GM12878 (cell line): ENCODE measurements around the gene SF3B2. TPM values are rescaled to one million over a fixed set of nuclear protein-coding genes. Genes with fewer than 3 reads are reported as not detected.
A peak's percentile ranks its signal among the peaks of the same experiment; 100 is the strongest.

Source experiments
- ATAC-seq: fragments of 200-7000 bp; cut with Tn5 transposase; 3 replicates; pipeline ENCODE4 v1.9.1; 2020; ENCODE audit warnings: mild to moderate bottlenecking, moderate library complexity
- BruUV-seq: library from RNA; stranded (reverse); fragments of 400-500 nt; replicated peaks from 2 replicates; lab custom pipeline; 2021; lab: Mats Ljungman, UMichigan
- CTCF ChIA-PET: fragments of 300-600 bp; sonication (Branson Sonifier 250); formaldehyde crosslinking; extraction: SDS; loops from one replicate; lab custom pipeline; 2021; ENCODE audit warnings: inconsistent platforms; lab: Yijun Ruan, JAX
- POLR2A ChIA-PET: fragments of 350-600 bp; formaldehyde crosslinking; extraction: SDS; loops from one replicate; lab custom pipeline; 2021; ENCODE audit warnings: inconsistent platforms; lab: Charles Lee
- RAD21 ChIA-PET: fragments of 300-600 bp; sonication (Branson Sonifier 250); formaldehyde crosslinking; loops from one replicate; lab custom pipeline; 2023; ENCODE audit warnings: antibody characterized with exemption; ENCODE audit not compliant: unreplicated experiment; lab: Charles Lee
- SMC1A ChIA-PET: fragments of 300-600 bp; sonication (Branson Sonifier 250); formaldehyde crosslinking; loops from one replicate; lab custom pipeline; 2023; ENCODE audit not compliant: unreplicated experiment, uncharacterized antibody; lab: Charles Lee
- DNase-seq: peaks from one replicate; pipeline ENCODE4 v3.0.0-alpha.2; 2011; ENCODE audit warnings: low read depth, low spot score
- FAIRE-seq: peaks from 3 replicates; lab custom pipeline; 2011; peaks lifted over from hg19 to GRCh38; lab: Jason Lieb, UNC
- H2AFZ ChIP-seq: 2 replicates; pipeline ENCODE4 v1.6.0; 2011; ENCODE audit warnings: low read depth, low read length, control low read depth; ENCODE audit not compliant: control insufficient read depth
- H3K27ac ChIP-seq: 2 replicates; pipeline ENCODE4 v1.5.1; 2011; ENCODE audit warnings: control low read depth; ENCODE audit not compliant: control insufficient read depth, insufficient read depth
- H3K27me3 ChIP-seq, 2 experiments: replicated peaks in 1 of 2; 2 replicates each; pipeline versions ENCODE4 v1.6.0 to v1.6.1; 2011; ENCODE audit warnings: low read length in 1 of 2; ENCODE audit not compliant: control insufficient read depth in 2 of 2, insufficient read depth in 2 of 2
- H3K36me3 ChIP-seq, 2 experiments: 2 replicates each; pipeline ENCODE4 v1.5.1; 2011; ENCODE audit warnings: low read length in 1 of 2; ENCODE audit not compliant: control insufficient read depth in 2 of 2, insufficient read depth in 2 of 2
- H3K4me1 ChIP-seq: 2 replicates; pipeline ENCODE4 v1.6.1; 2011; ENCODE audit warnings: mild to moderate bottlenecking, low read length, moderate library complexity, mixed read lengths; ENCODE audit not compliant: control insufficient read depth, insufficient read depth
- H3K4me2 ChIP-seq: 2 replicates; pipeline ENCODE4 v1.6.0; 2011; ENCODE audit warnings: control low read depth; ENCODE audit not compliant: control insufficient read depth, insufficient read depth
- H3K4me3 ChIP-seq: fragments of 200-600 bp; sonication (generic); 2 replicates; pipeline ENCODE4 v1.5.1; 2016
- H3K79me2 ChIP-seq: 2 replicates; pipeline ENCODE4 v1.6.0; 2011; ENCODE audit warnings: low read length; ENCODE audit not compliant: control insufficient read depth, insufficient read depth
- H3K9ac ChIP-seq: 2 replicates; pipeline ENCODE4 v1.8.0; 2011; ENCODE audit warnings: low read length, control low read depth, mixed read lengths; ENCODE audit not compliant: control insufficient read depth, insufficient read depth
- H3K9me3 ChIP-seq: replicated peaks from 3 replicates; pipeline ENCODE4 v1.5.1; 2011; ENCODE audit warnings: mild to moderate bottlenecking, low read length; ENCODE audit not compliant: control insufficient read depth, insufficient read depth
- H4K20me1 ChIP-seq: 2 replicates; pipeline ENCODE4 v1.6.0; 2011; ENCODE audit not compliant: control insufficient read depth, insufficient read depth
- ATF2 ChIP-seq: IDR thresholded peaks from 2 replicates; pipeline ENCODE4 v1.6.1; 2012; ENCODE audit warnings: low read length, inconsistent platforms
- BACH1 ChIP-seq: fragments of 450-650 bp; IDR thresholded peaks from 2 replicates; pipeline ENCODE4 v1.6.1; 2017; ENCODE audit warnings: mild to moderate bottlenecking, borderline replicate concordance
- KLF5 ChIP-seq: fragments of 450-650 bp; IDR thresholded peaks from 2 replicates; pipeline ENCODE4 v1.6.1; 2014; ENCODE audit warnings: mild to moderate bottlenecking; ENCODE audit not compliant: partially characterized antibody
- PBX3 ChIP-seq: IDR thresholded peaks from 2 replicates; pipeline ENCODE4 v1.6.1; 2011; ENCODE audit warnings: mild to moderate bottlenecking, low read depth, low read length, moderate library complexity; ENCODE audit not compliant: insufficient replicate concordance
- PML ChIP-seq: IDR thresholded peaks from 2 replicates; pipeline ENCODE4 v1.6.1; 2012; ENCODE audit warnings: low read length, inconsistent platforms
- RELA ChIP-seq: fragments of 450-650 bp; IDR thresholded peaks from 2 replicates; pipeline ENCODE4 v1.8.0; 2014; ENCODE audit warnings: borderline replicate concordance; ENCODE audit not compliant: partially characterized antibody
- SKIL ChIP-seq: fragments of 450-650 bp; IDR thresholded peaks from 2 replicates; pipeline ENCODE4 v1.6.1; 2017; ENCODE audit warnings: mild to moderate bottlenecking, low read depth, inconsistent platforms; ENCODE audit not compliant: poor library complexity, severe bottlenecking
- STAT3 ChIP-seq: IDR thresholded peaks from 2 replicates; pipeline ENCODE4 v1.6.1; 2011; ENCODE audit warnings: low read depth, low read length, improper control_type of control experiment
- TAF1 ChIP-seq: IDR thresholded peaks from 2 replicates; pipeline ENCODE4 v1.6.1; 2011; ENCODE audit warnings: mild to moderate bottlenecking, low read depth, low read length, borderline replicate concordance
- USF2 ChIP-seq: IDR thresholded peaks from 2 replicates; pipeline ENCODE4 v1.6.1; 2011; ENCODE audit warnings: low read depth, low read length, improper control_type of control experiment, borderline replicate concordance
- ZBTB40 ChIP-seq: fragments of 450-650 bp; IDR thresholded peaks from 2 replicates; pipeline ENCODE4 v1.6.1; 2016; ENCODE audit warnings: mild to moderate bottlenecking, moderate library complexity, borderline replicate concordance
- ZZZ3 ChIP-seq: IDR thresholded peaks from 2 replicates; pipeline ENCODE4 v1.6.1; 2011; ENCODE audit warnings: low read depth; ENCODE audit not compliant: control insufficient read depth, insufficient read length
- WGBS: methylation state at CpG from one replicate; pipeline ENCODE4 v1.1.6; 2016; ENCODE audit warnings: low lambda C conversion rate; ENCODE audit not compliant: insufficient replicate concordance, insufficient coverage; ENCODE audit errors: missing lambda C conversion rate; 5-methylcytosine and 5-hydroxymethylcytosine counted together
- in situ Hi-C: fragments of 300-500 bp; cut with MboI; formaldehyde crosslinking; loops from 9 replicates; pipeline ENCODE4 v1.14.3; 2018; ENCODE audit warnings: mixed read lengths
- intact Hi-C: fragments of 100-400 bp; cut with micrococcal nuclease; formaldehyde crosslinking; loops from one replicate; pipeline ENCODE4 v1.14.2; 2022; ENCODE audit not compliant: unreplicated experiment
- polyA plus RNA-seq, 11 experiments: library from polyadenylated mRNA; depleted of rRNA in 4 of 11; unstranded in 6 of 11; stranded (reverse) in 5 of 11; fragments of >200 nt; fragmentation: Nextera tagmentation in 4 of 11; fragmentation: Illumina TruSeq in 1 of 11; extraction: Ambion mirVana in 4 of 11; extraction: Trizol in 1 of 11; gene quantifications; 1 replicate in 1 of 11; 2 replicates in 10 of 11; pipeline versions ENCODE4 v1.2.1 to v1.2.3, GENCODE V29; 2011 to 2016; ENCODE audit warnings: inconsistent platforms in 2 of 11, missing spikeins in 2 of 11, low read depth in 1 of 11
- total RNA-seq, 4 experiments: library from RNA; depleted of rRNA in 3 of 4; stranded (reverse); fragments of >200 nt in 3 of 4; fragmentation: Illumina TruSeq in 1 of 4; extraction: Trizol in 1 of 4; gene quantifications; 2 replicates each; pipeline versions ENCODE4 v1.2.1 to v1.2.3, GENCODE V29; 2013 to 2021

SF3B2 gene
- total and polyA plus RNA-seq, 10 of the 15 experiments (the other 5 are each of a cell fraction or from before 2014, with no cell fraction given): 56.3 to 245 (median 144) TPM

- Histone ChIP-seq H3K4me1 (peaks cover 2% of the 10 kb centered on the region; the same call in 1 of the 2 replicates), H3K36me3 (no peaks in the 10 kb centered on the region), H3K4me3 (no peak overlapping the region), H4K20me1 (no peaks in the 10 kb centered on the region), H3K27me3 (no peaks in the 10 kb centered on the region), H3K9me3 (no peaks in the 10 kb centered on the region), H3K4me2 (peak overlapping the region; percentile 47; the same call in 1 of the 2 replicates), H3K27ac (no peak overlapping the region), H3K79me2 (no peaks in the 10 kb centered on the region), H2AFZ (peak overlapping the region; percentile 25), H3K9ac (no peak overlapping the region)
- FAIRE-seq (no peak), ATAC-seq (no peak; the same call in 2 of the 3 replicates), DNase-seq (no peak)
- RAD21 ChIA-PET: interaction anchor here (0.6 to 1.6 kb wide), 16 partner anchors 9 to 1685 kb away, joined by 3 to 7 read pairs (median 4); partner anchors contain the start of genes BANF1, CCDC85B, KAT5 and MUS81
- POLR2A ChIA-PET: interaction anchor here (0.6 to 1.8 kb wide), 6 partner anchors 9 to 92 kb away, joined by 3 to 6 read pairs (median 4); no protein-coding TSS in a partner anchor
- SMC1A ChIA-PET: interaction anchor here (1.0 to 2.8 kb wide), 14 partner anchors 9 to 91 kb away, joined by 3 to 16 read pairs (median 6); partner anchors contain the start of gene CATSPER1
- intact Hi-C loops: no loop called here
- in situ Hi-C loops: no loop called here
- CTCF ChIA-PET: interaction anchor here (0.6 to 5.0 kb wide), 46 partner anchors 8 to 333 kb away, joined by 3 to 71 read pairs (median 5); partner anchors contain the start of genes BANF1, CATSPER1, CCDC85B and EIF1AD
- WGBS: 4% methylated on average over 6 of the region's 6 CpGs
- no TSS peak for BruUV-seq
- no peak for TF ChIP-seq RELA
- TF ChIP-seq KLF5: no peak
- TF ChIP-seq PML: no peak
- TF ChIP-seq STAT3: no peak
- TF ChIP-seq ZZZ3: no peak
- TF ChIP-seq ATF2: no peak
- TF ChIP-seq SKIL: no peak
- TF ChIP-seq PBX3: no peak
- no peak for TF ChIP-seq BACH1
- no peak for TF ChIP-seq USF2
- no peak for TF ChIP-seq TAF1
- no peak for TF ChIP-seq ZBTB40
Measured at GRCh38 chr11:66044757-66045156, 7.4 kb upstream of the SF3B2 start.
